ENCODE data around the gene ZNF830.
"Not testable (repeated sequence)": the region's sequence is repeated elsewhere in the genome, so short reads cannot be mapped to it uniquely, and the experiment has no call there.

Gene ZNF830

GRCh38 chr17:34993031-34993430, 31.7 kb downstream of the ZNF830 start:
- DNase-seq = no peak

- no peak for DNase-seq
Observed at GRCh38 chr17:34996422-34997285, 35.3 kb downstream of the ZNF830 start.

DNA sequence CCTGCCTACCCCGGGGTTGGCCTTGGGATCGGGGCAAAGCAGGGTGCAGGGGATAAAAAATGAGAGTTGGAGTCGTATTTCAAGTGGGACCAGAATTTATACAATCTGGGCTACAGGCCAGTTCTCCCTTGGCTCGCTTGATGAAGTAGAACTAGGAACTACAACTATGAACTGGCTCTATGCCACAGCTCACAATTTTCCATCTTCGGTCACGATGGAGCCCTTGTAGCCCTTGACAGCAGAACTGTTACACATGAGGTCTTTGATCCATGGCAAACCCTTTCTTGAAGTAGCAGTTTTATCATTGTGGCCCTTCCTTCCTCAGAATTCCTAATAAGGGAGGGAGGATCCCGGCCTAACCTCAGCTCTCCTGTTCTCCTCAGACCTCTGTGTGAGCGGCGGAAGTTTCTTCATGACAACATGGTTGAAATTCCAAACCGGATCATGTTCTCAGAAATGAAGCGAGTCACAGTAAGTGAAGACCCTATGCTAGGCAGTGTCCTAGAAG, 36.1 kb downstream of the ZNF830 start:
- no peak for DNase-seq

- peak; percentile 61 to 77 for DNase-seq
Observed at GRCh38 chr17:34998205-34998604, 36.9 kb downstream of the ZNF830 start.

DNA sequence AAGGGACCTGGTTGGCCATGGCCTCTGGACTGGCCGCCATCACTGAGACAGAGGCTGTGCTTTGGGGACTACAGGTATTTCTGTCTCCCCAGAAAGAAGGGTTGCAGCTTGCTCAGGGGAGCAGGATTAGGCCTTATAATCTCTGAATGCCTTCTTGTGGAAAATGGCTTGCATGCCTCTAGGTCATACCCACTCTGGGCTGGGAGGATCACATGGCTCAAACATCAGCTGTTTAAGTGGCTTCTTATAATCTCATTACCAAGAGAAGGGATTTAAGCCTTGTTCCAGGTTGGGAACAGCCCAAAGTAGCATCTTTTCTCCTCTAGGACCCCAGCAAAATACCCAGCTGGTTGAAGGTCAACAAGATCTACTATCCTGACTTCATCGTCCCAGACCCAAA, 38.1 kb downstream of the ZNF830 start:
- DNase-seq = no peak

GRCh38 chr17:35000965-35001364, 39.6 kb downstream of the ZNF830 start:
- DNase-seq = not testable (repeated sequence)

- no peak for DNase-seq
Observed at GRCh38 chr17:35001549-35001948, 40.2 kb downstream of the ZNF830 start.

- no peak for DNase-seq
Observed at GRCh38 chr17:35002876-35003551, 41.7 kb downstream of the ZNF830 start.

DNA sequence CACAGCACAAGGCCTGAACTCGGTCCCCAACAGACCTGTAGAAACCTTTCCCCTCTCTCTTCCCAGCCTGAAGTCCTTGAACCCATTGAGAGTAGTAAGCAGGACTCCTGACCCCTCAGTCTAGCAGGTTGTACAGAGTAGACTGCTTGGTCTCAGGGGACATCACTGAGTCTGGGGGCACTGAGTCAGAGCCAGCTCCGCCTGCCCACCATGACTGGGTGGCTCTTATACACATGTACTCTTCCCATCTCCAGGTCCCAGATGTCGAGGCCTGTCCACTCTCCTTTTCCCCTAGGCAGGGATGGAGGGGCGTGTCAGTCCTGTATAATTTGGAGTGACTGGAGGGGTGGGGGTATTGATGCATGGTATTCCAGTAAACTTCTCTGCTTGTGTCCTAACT, 42.4 kb downstream of the ZNF830 start:
- DNase-seq = no peak

GRCh38 chr17:35006345-35006744, 45.0 kb downstream of the ZNF830 start:
- DNase-seq = no peak

GRCh38 chr17:35006961-35007360, 45.6 kb downstream of the ZNF830 start:
- no peak for DNase-seq

DNA sequence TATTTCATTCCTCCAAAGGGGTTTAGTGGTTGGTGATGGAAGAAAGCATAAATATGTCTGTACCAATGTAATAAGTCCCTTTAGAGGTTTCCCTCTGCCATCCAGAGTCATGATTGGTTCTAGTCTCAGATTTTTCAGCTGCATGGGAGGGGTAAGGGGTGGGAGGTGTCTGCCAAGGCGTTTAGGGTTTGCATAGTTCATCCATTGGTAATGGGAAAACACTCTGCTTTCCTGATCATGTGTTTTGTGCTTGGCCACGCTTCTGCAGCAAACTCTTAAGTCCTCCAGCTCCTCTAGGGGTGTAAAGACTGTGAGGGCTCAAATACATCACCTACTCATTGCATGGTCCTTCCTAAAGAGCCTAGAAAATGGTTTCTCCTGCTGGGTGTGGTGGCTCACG, 48.8 kb downstream of the ZNF830 start:
- DNase-seq = no peak

DNA sequence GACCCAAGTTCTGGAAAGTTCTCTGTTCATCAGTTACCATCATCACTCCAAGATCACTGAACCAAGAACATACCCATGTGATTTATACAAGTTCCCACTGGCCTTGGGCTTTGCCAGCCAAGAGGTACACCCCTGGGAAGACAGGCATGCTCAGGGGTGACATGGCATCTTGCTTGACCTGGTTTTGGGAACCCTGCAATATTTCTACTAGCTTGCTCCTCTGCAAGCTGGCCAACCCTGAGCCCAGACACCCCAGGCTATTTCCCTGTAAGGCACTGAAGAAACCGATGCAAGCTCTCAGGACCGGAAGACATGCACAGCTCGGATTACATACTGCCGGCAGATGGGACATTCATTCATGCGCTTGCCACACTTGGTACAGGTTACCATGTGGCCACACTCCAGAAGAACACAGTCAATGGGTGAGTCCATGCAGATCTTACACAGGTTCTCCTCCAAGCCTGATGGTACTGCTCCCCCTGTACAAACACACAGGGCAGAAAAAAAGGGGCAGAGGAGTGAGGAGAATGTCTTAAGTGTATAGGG, 50.4 kb downstream of the ZNF830 start:
- no peak for DNase-seq
